A549 (cell line): ENCODE results near the gene NR2C2. TPM values are rescaled to one million over a fixed set of nuclear protein-coding genes. Genes with fewer than 3 reads are reported as not detected.

Experiments used
- ATAC-seq, 2 experiments: fragments of 200-7000 bp in 1 of 2; fragments of >200 bp in 1 of 2; cut with Nextera tagmentation in 1 of 2; cut with Tn5 transposase in 1 of 2; 3 replicates each; pipeline versions ENCODE4 v1.8.0 to v1.9.1; 2018 to 2020; ENCODE audit warnings: mild to moderate bottlenecking in 1 of 2, moderate library complexity in 1 of 2
- CTCF ChIA-PET: fragments of 300-600 bp; sonication (Branson Sonifier 250); formaldehyde crosslinking; extraction: SDS; loops from one replicate; lab custom pipeline; 2021; ENCODE audit warnings: antibody characterized with exemption, inconsistent platforms; lab: Yijun Ruan, JAX
- POLR2A ChIA-PET: fragments of 350-600 bp; formaldehyde crosslinking; extraction: SDS; loops from one replicate; lab custom pipeline; 2021; ENCODE audit warnings: antibody characterized with exemption, inconsistent platforms; lab: Yijun Ruan, JAX
- DNase-seq, 2 experiments: peaks; one replicate each; pipeline versions ENCODE4 v3.0.0 to v3.0.0-alpha.2; 2011 to 2016; ENCODE audit warnings: low read depth in 1 of 2, low spot score in 1 of 2
- FAIRE-seq: peaks from 2 replicates; lab custom pipeline; 2011; peaks lifted over from hg19 to GRCh38; lab: Jason Lieb, UNC
- H3K27ac ChIP-seq, 2 experiments: fragments of >200 bp; sonication (Bioruptor Twin); formaldehyde crosslinking; 3 replicates each; pipeline ENCODE4 v1.5.1; 2016 to 2017
- H3K4me1 ChIP-seq: fragments of >200 bp; sonication (Bioruptor Twin); formaldehyde crosslinking; 3 replicates; pipeline ENCODE4 v1.6.1; 2016
- H3K4me2 ChIP-seq: fragments of >200 bp; sonication (Bioruptor Twin); formaldehyde crosslinking; 3 replicates; pipeline ENCODE4 v1.6.1; 2016
- H3K4me3 ChIP-seq: fragments of >200 bp; sonication (Bioruptor Twin); formaldehyde crosslinking; 3 replicates; pipeline ENCODE4 v1.5.1; 2016
- H3K9me3 ChIP-seq: fragments of >200 bp; sonication (Bioruptor Twin); formaldehyde crosslinking; 3 replicates; pipeline ENCODE4 v1.6.1; 2016
- CBX2 ChIP-seq: fragments of 200-600 bp; sonication (generic); IDR thresholded peaks from 2 replicates; pipeline ENCODE4 v1.6.1; 2016; ENCODE audit warnings: low read depth, mild to moderate bottlenecking, borderline replicate concordance
- CHD2 ChIP-seq: fragments of 150-350 bp; IDR thresholded peaks from 2 replicates; pipeline ENCODE4 v1.6.1; 2014; ENCODE audit warnings: low read length; ENCODE audit not compliant: partially characterized antibody
- CTCF ChIP-seq: fragments of >200 bp; sonication (Bioruptor Twin); formaldehyde crosslinking; IDR thresholded peaks from 3 replicates; pipeline ENCODE4 v1.5.1; 2016
- E2F6 ChIP-seq: IDR thresholded peaks from 2 replicates; pipeline ENCODE4 v1.6.1; 2012; ENCODE audit warnings: low read depth, borderline replicate concordance
- EHMT2 ChIP-seq: fragments of 200-600 bp; sonication (generic); IDR thresholded peaks from 2 replicates; pipeline ENCODE4 v1.6.1; 2016; ENCODE audit warnings: antibody characterized with exemption, low read depth, mild to moderate bottlenecking, moderate library complexity
- EP300 ChIP-seq, 2 experiments: fragments of >200 bp; sonication (Bioruptor Twin); formaldehyde crosslinking; IDR thresholded peaks; 2 replicates in 1 of 2; 3 replicates in 1 of 2; pipeline ENCODE4 v1.6.1; 2016 to 2017
- FOSB ChIP-seq: fragments of 250-450 bp; sonication (Bioruptor Pico); IDR thresholded peaks from 2 replicates; pipeline ENCODE4 v1.5.0; 2020; ENCODE audit warnings: mild to moderate bottlenecking, moderate library complexity
- FOSL2 ChIP-seq, 2 experiments: fragments of 450-650 bp in 1 of 2; fragments of >200 bp in 1 of 2; sonication (Bioruptor Twin) in 1 of 2; formaldehyde crosslinking; IDR thresholded peaks; 2 replicates each; pipeline versions ENCODE4 v1.5.0 to v1.6.1; 2016 to 2020; ENCODE audit warnings: mild to moderate bottlenecking in 1 of 2, moderate library complexity in 1 of 2
- FOXS1 ChIP-seq: fragments of 250-450 bp; sonication (Bioruptor Pico); IDR thresholded peaks from 2 replicates; pipeline ENCODE4 v1.5.0; 2020; ENCODE audit warnings: mild to moderate bottlenecking, moderate library complexity
- GATA3 ChIP-seq: IDR thresholded peaks from 2 replicates; pipeline ENCODE4 v1.6.1; 2012; ENCODE audit warnings: borderline replicate concordance
- HMGXB4 ChIP-seq: fragments of 250-450 bp; sonication (Bioruptor Pico); IDR thresholded peaks from 2 replicates; pipeline ENCODE4 v1.5.0; 2021; ENCODE audit warnings: mild to moderate bottlenecking, moderate library complexity, borderline replicate concordance
- HOXA7 ChIP-seq: fragments of 250-450 bp; sonication (Bioruptor Pico); IDR thresholded peaks from 2 replicates; pipeline ENCODE4 v1.5.0; 2020; ENCODE audit warnings: mild to moderate bottlenecking, moderate library complexity
- HOXB13 ChIP-seq: fragments of 250-450 bp; sonication (Bioruptor Pico); IDR thresholded peaks from 2 replicates; pipeline ENCODE4 v1.5.0; 2020; ENCODE audit warnings: low read depth, mild to moderate bottlenecking, moderate library complexity
- JUN ChIP-seq, 2 experiments: fragments of >200 bp; sonication (Bioruptor Twin); formaldehyde crosslinking; IDR thresholded peaks; 2 replicates in 1 of 2; 3 replicates in 1 of 2; pipeline ENCODE4 v1.6.1; 2016 to 2017
- KDM1A ChIP-seq: fragments of 200-600 bp; sonication (generic); IDR thresholded peaks from 2 replicates; pipeline ENCODE4 v1.6.1; 2016; ENCODE audit warnings: low read depth, mild to moderate bottlenecking
- MAZ ChIP-seq: fragments of 150-350 bp; IDR thresholded peaks from 2 replicates; pipeline ENCODE4 v1.6.1; 2014; ENCODE audit warnings: antibody characterized with exemption, low read depth, low read length, borderline replicate concordance
- MYC ChIP-seq: IDR thresholded peaks from 2 replicates; pipeline ENCODE4 v1.6.1; 2012; ENCODE audit warnings: mild to moderate bottlenecking, inconsistent platforms, low read length, improper control_type of control experiment, borderline replicate concordance
- NFE2L2 ChIP-seq: fragments of 150-350 bp; conservative IDR thresholded peaks from 2 replicates; pipeline ENCODE4 v1.6.1; 2014; ENCODE audit warnings: low read length
- NR3C1 ChIP-seq: fragments of >200 bp; sonication (Bioruptor Twin); formaldehyde crosslinking; IDR thresholded peaks from 3 replicates; pipeline ENCODE4 v1.6.1; 2017
- PBX3 ChIP-seq: IDR thresholded peaks from 2 replicates; pipeline ENCODE4 v1.6.1; 2012
- POLR2A ChIP-seq: IDR thresholded peaks from 2 replicates; pipeline ENCODE4 v1.6.1; 2012; ENCODE audit warnings: mild to moderate bottlenecking, low read length
- RAD21 ChIP-seq, 2 experiments: fragments of >200 bp in 1 of 2; sonication (Bioruptor Twin) in 1 of 2; formaldehyde crosslinking in 1 of 2; IDR thresholded peaks in 1 of 2; conservative IDR thresholded peaks in 1 of 2; 2 replicates in 1 of 2; 3 replicates in 1 of 2; pipeline ENCODE4 v1.6.1; 2012 to 2018; ENCODE audit warnings: inconsistent platforms in 1 of 2
- RARB ChIP-seq: fragments of 250-450 bp; sonication (Bioruptor Pico); IDR thresholded peaks from 2 replicates; pipeline ENCODE4 v1.8.0; 2021; ENCODE audit warnings: mild to moderate bottlenecking, moderate library complexity
- RCOR1 ChIP-seq: fragments of 150-350 bp; IDR thresholded peaks from 2 replicates; pipeline ENCODE4 v1.6.1; 2014; ENCODE audit warnings: antibody characterized with exemption, low read length, low read depth
- SMC3 ChIP-seq: fragments of >200 bp; sonication (Bioruptor Twin); formaldehyde crosslinking; IDR thresholded peaks from 3 replicates; pipeline ENCODE4 v1.6.1; 2018; ENCODE audit warnings: inconsistent platforms
- USF2 ChIP-seq: fragments of 450-650 bp; IDR thresholded peaks from 2 replicates; pipeline ENCODE4 v1.6.1; 2014; ENCODE audit warnings: antibody characterized with exemption
- ZC3H11A ChIP-seq: fragments of 450-650 bp; IDR thresholded peaks from 2 replicates; pipeline ENCODE4 v1.6.1; 2014; ENCODE audit warnings: antibody characterized with exemption, mild to moderate bottlenecking
- ZFP36 ChIP-seq: fragments of 450-650 bp; IDR thresholded peaks from 2 replicates; pipeline ENCODE4 v1.6.1; 2014; ENCODE audit warnings: borderline replicate concordance; ENCODE audit not compliant: partially characterized antibody
- ZNF302 ChIP-seq: fragments of 250-450 bp; sonication (Bioruptor Pico); IDR thresholded peaks from 2 replicates; pipeline ENCODE4 v1.9.0; 2021; ENCODE audit warnings: inconsistent platforms, mild to moderate bottlenecking, moderate library complexity
- WGBS: methylation state at CpG from one replicate; pipeline ENCODE4 v1.1.6; 2017; ENCODE audit errors: missing lambda C conversion rate; 5-methylcytosine and 5-hydroxymethylcytosine counted together
- polyA plus RNA-seq, 4 experiments: library from polyadenylated mRNA; depleted of rRNA in 3 of 4; stranded (reverse); fragments of >200 nt; fragmentation: RNase III in 1 of 4; extraction: RNeasy Plus Mini Kit Qiagen cat#74134 plus additional on column Dnase treatment in 1 of 4; gene quantifications; 2 replicates in 3 of 4; 3 replicates in 1 of 4; pipeline ENCODE4 v1.2.3, GENCODE V29; 2011 to 2017
- TF ChIP-seq, protein P1 (sequence below): fragments of >200 bp; sonication (Bioruptor Twin); formaldehyde crosslinking; IDR thresholded peaks from 3 replicates; pipeline ENCODE4 v1.6.1; 2016
- TF ChIP-seq, protein P2 (sequence below): IDR thresholded peaks from 2 replicates; pipeline ENCODE4 v1.6.1; 2012

NR2C2 gene
- polyA plus RNA-seq, 2 of the 4 experiments (the other 2 are of a cell fraction) = 14.6 to 20.2 TPM

GRCh38 chr3:15040844-15041243, 93.5 kb downstream of the NR2C2 start:
- ATAC-seq (no peak), DNase-seq (no peak), FAIRE-seq (no peak)
- H3K4me1 ChIP-seq = 0 out of 3 replicates have a peak, but pooled peaks cover 3% of the 10 kb centered on the region
- no peak overlapping the region for H3K27ac ChIP-seq
- ChIA-PET CTCF (no interaction called here), POLR2A (no interaction called here)
- H3K9me3 ChIP-seq = no peaks in the 10 kb centered on the region
- 77% methylated on average over 3 of the region's 3 CpGs for WGBS
- no peak overlapping the region for H3K4me2 ChIP-seq
- TF ChIP-seq HOXA7 (CRISPR knock-in tag) = no peak
- TF ChIP-seq FOSL2 (IDR thresholded peaks at IDR 0.05) = no peak
- no peak for TF ChIP-seq FOSL2 (CRISPR knock-in tag; IDR thresholded peaks at IDR 0.05)
- no peak for TF ChIP-seq NFE2L2
- TF ChIP-seq E2F6 = no peak
- no peak for TF ChIP-seq GATA3
- no peak for TF ChIP-seq EP300 (IDR thresholded peaks at IDR 0.05)
- no peak for TF ChIP-seq JUN (IDR thresholded peaks at IDR 0.05)
- TF ChIP-seq CTCF = no peak
- no peak for TF ChIP-seq USF2
- TF ChIP-seq FOXS1 (CRISPR knock-in tag) = no peak
- TF ChIP-seq SMC3 = no peak
- no peak for TF ChIP-seq MAZ
- TF ChIP-seq FOSB = no peak
- TF ChIP-seq MYC = no peak
- no peak for TF ChIP-seq ZNF302 (CRISPR knock-in tag)
- no peak for TF ChIP-seq ZC3H11A
- no peak for TF ChIP-seq RCOR1
- no peak for TF ChIP-seq ZFP36
- H3K4me3 ChIP-seq = no peak overlapping the region

GRCh38 chr3:15041950-15042349, 94.6 kb downstream of the NR2C2 start:
- FAIRE-seq = no peak
- ATAC-seq = no peak

More at GRCh38 chr3:15041950-15042349, 94.6 kb downstream of the NR2C2 start:
- ChIA-PET CTCF (no interaction called here), POLR2A (no interaction called here)
- WGBS = 80% methylated on average over 3 of the region's 3 CpGs
- TF ChIP-seq RAD21 (conservative IDR thresholded peaks at IDR 0.05 in 1 of 2, IDR thresholded peaks at IDR 0.05 in 1 of 2) (no peak), PBX3 (no peak), RARB (CRISPR knock-in tag) (no peak), NR3C1 (no peak), CBX2 (no peak), HOXA7 (CRISPR knock-in tag) (no peak), ZNF302 (CRISPR knock-in tag) (no peak), ZC3H11A (no peak), HMGXB4 (CRISPR knock-in tag) (no peak), USF2 (no peak), POLR2A (no peak), EHMT2 (no peak), KDM1A (no peak), HOXB13 (CRISPR knock-in tag) (no peak), ZFP36 (no peak), CHD2 (no peak)
- TF ChIP-seq, protein P1, sequence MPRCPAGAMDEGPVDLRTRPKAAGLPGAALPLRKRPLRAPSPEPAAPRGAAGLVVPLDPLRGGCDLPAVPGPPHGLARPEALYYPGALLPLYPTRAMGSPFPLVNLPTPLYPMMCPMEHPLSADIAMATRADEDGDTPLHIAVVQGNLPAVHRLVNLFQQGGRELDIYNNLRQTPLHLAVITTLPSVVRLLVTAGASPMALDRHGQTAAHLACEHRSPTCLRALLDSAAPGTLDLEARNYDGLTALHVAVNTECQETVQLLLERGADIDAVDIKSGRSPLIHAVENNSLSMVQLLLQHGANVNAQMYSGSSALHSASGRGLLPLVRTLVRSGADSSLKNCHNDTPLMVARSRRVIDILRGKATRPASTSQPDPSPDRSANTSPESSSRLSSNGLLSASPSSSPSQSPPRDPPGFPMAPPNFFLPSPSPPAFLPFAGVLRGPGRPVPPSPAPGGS = no peak
- TF ChIP-seq, protein P2, sequence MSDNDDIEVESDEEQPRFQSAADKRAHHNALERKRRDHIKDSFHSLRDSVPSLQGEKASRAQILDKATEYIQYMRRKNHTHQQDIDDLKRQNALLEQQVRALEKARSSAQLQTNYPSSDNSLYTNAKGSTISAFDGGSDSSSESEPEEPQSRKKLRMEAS = no peak
- no peak overlapping the region for H3K27ac ChIP-seq
- no peak for DNase-seq
- H3K9me3 ChIP-seq = no peaks in the 10 kb centered on the region
- H3K4me1 ChIP-seq = 0 out of 3 replicates have a peak, but pooled peaks cover 3% of the 10 kb centered on the region
- no peak overlapping the region for H3K4me2 ChIP-seq
- H3K4me3 ChIP-seq = no peak overlapping the region
